Spleen (tissue), 11 donors: ENCODE measurements around the gene PTPRM. TPM values are rescaled to one million over a fixed set of nuclear protein-coding genes. Genes with fewer than 3 reads are reported as not detected.

Source experiments
- DNase-seq: peaks from one replicate; pipeline ENCODE4 v3.0.0-alpha.2; 2020
- H3K27ac ChIP-seq, 8 donors: fragments of 200-600 bp; sonication (generic) in 7 of 8; 1 replicate in 4 of 8; 2 replicates in 4 of 8; pipeline versions ENCODE4 v1.5.0 to v1.8.0; 2016 to 2021; ENCODE audit warnings: inconsistent platforms in 4 of 8, mild to moderate bottlenecking in 4 of 8, moderate library complexity in 1 of 8
- H3K27me3 ChIP-seq, 7 donors: fragments of 200-600 bp; sonication (generic) in 6 of 7; replicated peaks in 1 of 7; 1 replicate in 4 of 7; 2 replicates in 3 of 7; pipeline versions ENCODE4 v1.5.0 to v1.8.0; 2016 to 2021; ENCODE audit warnings: inconsistent platforms in 3 of 7, mild to moderate bottlenecking in 1 of 7
- H3K36me3 ChIP-seq, 6 donors: fragments of 200-600 bp; sonication (generic) in 5 of 6; 1 replicate in 4 of 6; 2 replicates in 2 of 6; pipeline versions ENCODE4 v1.5.0 to v1.8.0; 2016 to 2021; ENCODE audit warnings: inconsistent platforms in 2 of 6
- H3K4me1 ChIP-seq, 6 donors: fragments of 200-600 bp; sonication (generic) in 5 of 6; 1 replicate in 3 of 6; 2 replicates in 3 of 6; pipeline versions ENCODE4 v1.5.0 to v1.8.0; 2016 to 2021; ENCODE audit warnings: inconsistent platforms in 3 of 6
- H3K4me3 ChIP-seq, 8 donors: fragments of 200-600 bp; sonication (generic) in 7 of 8; 1 replicate in 4 of 8; 2 replicates in 4 of 8; pipeline versions ENCODE4 v1.5.0 to v1.8.0; 2016 to 2021; ENCODE audit warnings: inconsistent platforms in 4 of 8, mild to moderate bottlenecking in 4 of 8, moderate library complexity in 2 of 8
- H3K9me3 ChIP-seq, 8 donors: fragments of 200-600 bp; sonication (generic) in 7 of 8; 1 replicate in 4 of 8; 2 replicates in 4 of 8; pipeline versions ENCODE4 v1.5.0 to v1.8.0; 2016 to 2021; ENCODE audit warnings: inconsistent platforms in 4 of 8
- POLR2A ChIP-seq, 3 donors: fragments of 450-650 bp; IDR thresholded peaks; one replicate each; pipeline ENCODE4 v1.5.1; 2017; ENCODE audit warnings: antibody characterized with exemption in 3 of 3, mild to moderate bottlenecking in 1 of 3
- POLR2AphosphoS5 ChIP-seq, 3 donors: sonication (generic); formaldehyde crosslinking; IDR thresholded peaks; one replicate each; pipeline ENCODE4 v1.5.1; 2017; ENCODE audit warnings: antibody characterized with exemption in 3 of 3
- WGBS, 5 donors: extraction: QIAGEN DNeasy Blood & Tissue Kit in 3 of 5; methylation state at CpG; one replicate each; pipeline versions ENCODE4 v1.1.5 to v1.1.7; 2013 to 2018; 5-methylcytosine and 5-hydroxymethylcytosine counted together
- intact Hi-C: fragments of 100-400 bp; cut with DNase I; formaldehyde crosslinking; loops from one replicate; pipeline ENCODE4 v1.15.0; 2023; ENCODE audit warnings: low total_unique reads
- polyA plus RNA-seq, 3 donors: library from polyadenylated mRNA; stranded (reverse); fragments of 200-250 nt; gene quantifications; one replicate each; pipeline ENCODE4 v1.2.1, GENCODE V29; 2013
- total RNA-seq, 7 donors: library from RNA; depleted of rRNA in 3 of 7; stranded (reverse); fragments of >200 nt in 3 of 7; fragmentation: NEBNext Ultra II Directional in 4 of 7; extraction: Animal tissue kit (Norgen Biotek cat#: 25700) in 4 of 7; gene quantifications; one replicate each; pipeline versions ENCODE4 v1.1.0 to v1.2.1, GENCODE V29; 2016 to 2021
- TF ChIP-seq, protein P1 (sequence below), 11 experiments: fragments of 200-600 bp in 7 of 11; fragments of 450-650 bp in 4 of 11; sonication (generic) in 4 of 11; IDR thresholded peaks in 8 of 11; conservative IDR thresholded peaks in 3 of 11; 1 replicate in 7 of 11; 2 replicates in 4 of 11; pipeline versions ENCODE4 v1.4.0 to v1.8.0; 2016 to 2021; ENCODE audit warnings: antibody characterized with exemption in 11 of 11, inconsistent platforms in 4 of 11, mild to moderate bottlenecking in 1 of 11
- donor health status: healthy with polysubstance abuse.
- donor health status: DM: no; HTN: no; CAD: no; lungs with moderate emphysema.
- donor health status: DM: no; HTN: no; CAD: no.
- donor health status: Bipolar disorder and iron deficiency.
- donor health status: healthy.
- donor health status: DM: no; HTN: no; CAD: no.
- donor health status: DM: yes; HTN: yes; CAD: no.

PTPRM gene
- total and polyA plus RNA-seq, 10 donors = 23.5 to 97.8 (median 62.8) TPM

DNA sequence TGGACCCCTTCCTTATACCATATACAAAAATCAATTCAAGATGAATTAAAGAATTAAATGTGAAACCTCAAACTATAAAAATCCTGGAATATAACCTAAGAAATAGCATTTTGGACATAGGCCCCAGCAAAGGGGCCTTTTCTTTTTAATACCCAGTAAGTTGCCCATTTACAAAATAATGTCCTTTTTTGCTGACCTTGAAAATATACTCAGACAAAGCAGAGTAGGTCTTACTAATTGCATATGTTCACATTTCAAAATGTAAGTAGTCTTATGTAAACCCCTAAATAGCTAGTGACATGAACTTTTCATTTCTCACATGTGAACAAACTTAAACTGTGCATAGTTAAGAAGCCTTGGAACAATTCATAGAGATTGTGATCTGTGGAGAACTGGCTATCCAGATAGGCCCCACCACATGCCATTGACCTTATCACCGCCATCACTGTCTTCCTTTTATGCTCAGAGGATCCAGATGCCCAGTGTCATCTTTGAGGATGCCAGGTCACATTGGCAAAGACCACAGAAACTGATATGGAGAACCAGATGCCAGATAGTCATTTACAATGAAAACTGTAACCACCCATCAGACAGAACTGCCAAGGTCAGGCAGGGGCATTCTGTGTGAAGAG, 759.8 kb downstream of the PTPRM start:
- H3K4me3 ChIP-seq = no peak overlapping the region
- 64 to 90% (median 69%) methylated on average over 1 of the region's 1 CpG for WGBS, 5 donors
- DNase-seq = no peak
- intact Hi-C loops = no loop called here
- no peaks in the 10 kb centered on the region for H3K27me3 ChIP-seq
- H3K9me3 ChIP-seq = no peaks in the 10 kb centered on the region
- H3K36me3 ChIP-seq = no peaks in the 10 kb centered on the region
- H3K27ac ChIP-seq = no peak overlapping the region
- TF ChIP-seq POLR2AphosphoS5 (IDR thresholded peaks at IDR 0.05) (no peak), POLR2A (IDR thresholded peaks at IDR 0.05) (no peak)
- TF ChIP-seq, protein P1, sequence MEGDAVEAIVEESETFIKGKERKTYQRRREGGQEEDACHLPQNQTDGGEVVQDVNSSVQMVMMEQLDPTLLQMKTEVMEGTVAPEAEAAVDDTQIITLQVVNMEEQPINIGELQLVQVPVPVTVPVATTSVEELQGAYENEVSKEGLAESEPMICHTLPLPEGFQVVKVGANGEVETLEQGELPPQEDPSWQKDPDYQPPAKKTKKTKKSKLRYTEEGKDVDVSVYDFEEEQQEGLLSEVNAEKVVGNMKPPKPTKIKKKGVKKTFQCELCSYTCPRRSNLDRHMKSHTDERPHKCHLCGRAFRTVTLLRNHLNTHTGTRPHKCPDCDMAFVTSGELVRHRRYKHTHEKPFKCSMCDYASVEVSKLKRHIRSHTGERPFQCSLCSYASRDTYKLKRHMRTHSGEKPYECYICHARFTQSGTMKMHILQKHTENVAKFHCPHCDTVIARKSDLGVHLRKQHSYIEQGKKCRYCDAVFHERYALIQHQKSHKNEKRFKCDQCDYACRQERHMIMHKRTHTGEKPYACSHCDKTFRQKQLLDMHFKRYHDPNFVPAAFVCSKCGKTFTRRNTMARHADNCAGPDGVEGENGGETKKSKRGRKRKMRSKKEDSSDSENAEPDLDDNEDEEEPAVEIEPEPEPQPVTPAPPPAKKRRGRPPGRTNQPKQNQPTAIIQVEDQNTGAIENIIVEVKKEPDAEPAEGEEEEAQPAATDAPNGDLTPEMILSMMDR (IDR thresholded peaks at IDR 0.05 in 8 of 11, conservative IDR thresholded peaks at IDR 0.05 in 3 of 11) = no peak
- peaks cover 0 to 6% (median 0%) of the 10 kb centered on the region in 6 donors for H3K4me1 ChIP-seq

DNA sequence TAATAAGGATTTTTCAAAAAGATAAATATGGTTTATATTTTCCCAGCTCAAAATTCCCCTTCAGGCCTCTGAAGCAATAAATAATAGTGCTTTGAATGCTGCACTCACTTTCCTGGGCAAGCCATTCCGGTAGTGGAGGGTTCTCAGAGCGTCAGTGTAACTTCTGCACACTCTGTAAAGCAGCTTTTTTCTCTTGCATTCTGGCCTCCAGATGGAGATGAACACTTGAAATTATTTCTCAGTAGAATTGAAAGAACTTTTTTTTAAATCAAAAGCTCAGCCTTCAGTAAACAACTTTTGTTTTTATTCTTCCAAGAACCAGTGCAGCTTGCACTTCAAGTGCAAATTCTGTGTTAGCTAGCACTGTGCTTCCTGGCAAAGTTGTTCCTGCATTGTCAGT, 761.0 kb downstream of the PTPRM start:
- H3K9me3 ChIP-seq = no peaks in the 10 kb centered on the region
- intact Hi-C loops = no loop called here
- no peaks in the 10 kb centered on the region for H3K36me3 ChIP-seq
- WGBS, 5 donors = 34 to 45% (median 42%) methylated on average over 2 of the region's 2 CpGs
- DNase-seq = no peak
- H3K27ac ChIP-seq = no peak overlapping the region
- no peaks in the 10 kb centered on the region for H3K27me3 ChIP-seq
- H3K4me1 ChIP-seq = peaks cover 0 to 6% (median 0%) of the 10 kb centered on the region in 6 donors
- H3K4me3 ChIP-seq = no peak overlapping the region
- no peak for TF ChIP-seq POLR2AphosphoS5 (IDR thresholded peaks at IDR 0.05)

DNA sequence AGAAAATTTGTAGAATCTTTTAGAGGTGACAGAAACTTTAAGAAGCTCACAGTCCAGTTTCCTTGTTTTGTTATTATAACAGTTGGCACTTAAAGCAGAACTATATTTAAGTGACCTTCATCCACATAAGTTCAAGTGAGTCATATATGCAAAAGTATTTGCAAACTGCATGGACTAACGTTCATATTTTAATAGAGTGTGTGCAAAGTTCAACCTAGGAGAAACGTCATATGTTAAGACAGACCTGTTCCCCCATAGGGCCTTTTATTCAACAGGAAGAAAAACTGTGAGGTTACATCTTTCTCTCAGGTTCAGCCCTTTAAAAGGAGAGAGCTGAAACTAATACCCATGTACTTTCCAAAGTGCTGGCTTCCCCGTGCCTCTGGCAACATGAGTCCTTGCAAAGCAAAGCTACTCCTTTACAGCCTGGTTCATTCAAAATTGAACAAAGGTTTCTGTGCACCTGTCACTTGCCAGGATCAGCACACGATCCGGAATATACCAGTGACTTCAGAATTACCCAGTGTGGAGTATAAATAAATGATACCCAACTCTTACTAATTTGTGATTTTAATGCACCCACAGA, 762.2 kb downstream of the PTPRM start:
- no peak for DNase-seq
- Histone ChIP-seq H3K27me3 (no peaks in the 10 kb centered on the region), H3K4me3 (no peak overlapping the region), H3K4me1 (peaks cover 0 to 6% (median 0%) of the 10 kb centered on the region in 6 donors), H3K36me3 (no peaks in the 10 kb centered on the region), H3K9me3 (no peaks in the 10 kb centered on the region), H3K27ac (no peak overlapping the region)
- TF ChIP-seq, protein P1 (IDR thresholded peaks at IDR 0.05 in 8 of 11, conservative IDR thresholded peaks at IDR 0.05 in 3 of 11) = no peak
- TF ChIP-seq POLR2AphosphoS5 (IDR thresholded peaks at IDR 0.05) (no peak), POLR2A (IDR thresholded peaks at IDR 0.05) (no peak)
- WGBS, 5 donors = 62 to 74% (median 67%) methylated on average over 5 of the region's 5 CpGs
- intact Hi-C loops = no loop called here

DNA sequence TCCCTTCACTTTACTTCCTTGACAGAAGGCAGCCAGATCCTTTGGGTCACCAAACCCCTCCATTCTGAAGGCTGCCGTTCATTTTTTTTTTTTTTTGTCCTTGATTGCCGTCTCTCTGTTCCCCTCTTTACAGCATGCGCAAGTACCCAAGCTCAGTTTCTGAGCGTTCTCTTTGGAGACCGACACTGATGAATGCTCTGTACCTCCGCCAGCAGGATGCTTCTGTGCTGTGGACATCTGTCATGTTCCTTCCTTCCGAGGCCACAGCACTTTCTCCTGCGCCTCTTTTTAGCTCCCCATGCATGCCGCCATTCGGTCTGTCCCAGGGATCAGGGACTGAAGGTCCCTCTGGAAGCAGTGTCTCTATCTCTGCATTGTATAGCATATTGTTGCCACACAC, 763.5 kb downstream of the PTPRM start:
- H3K4me3 ChIP-seq = no peak overlapping the region
- H3K4me1 ChIP-seq = peaks cover 0 to 6% (median 0%) of the 10 kb centered on the region in 6 donors
- no peak for DNase-seq
- TF ChIP-seq POLR2AphosphoS5 (IDR thresholded peaks at IDR 0.05) = no peak
- no peaks in the 10 kb centered on the region for H3K36me3 ChIP-seq
- WGBS, 5 donors = 93 to 98% (median 94%) methylated on average over 10 of the region's 10 CpGs
- H3K27me3 ChIP-seq = no peaks in the 10 kb centered on the region
- no peaks in the 10 kb centered on the region for H3K9me3 ChIP-seq
- no peak overlapping the region for H3K27ac ChIP-seq
- intact Hi-C loops = no loop called here

DNA sequence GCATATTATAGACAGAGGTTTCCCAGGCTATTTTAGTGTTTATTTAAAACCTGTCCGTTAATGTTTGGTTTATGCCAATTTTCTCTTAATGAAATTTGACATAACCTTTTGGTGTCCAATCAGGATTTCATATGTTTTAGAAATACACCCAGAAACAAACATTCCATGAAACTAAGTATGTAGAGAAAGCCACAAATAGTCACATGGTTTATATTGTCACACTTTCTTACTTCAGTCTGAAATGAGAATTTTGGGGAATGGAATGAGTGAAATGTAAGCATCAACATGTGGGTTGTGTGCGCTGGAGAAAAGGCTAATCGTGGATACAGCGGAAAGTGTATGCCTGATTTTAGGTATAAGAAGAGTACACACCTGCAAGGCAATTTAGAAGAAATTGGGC, 765.2 kb downstream of the PTPRM start:
- Histone ChIP-seq H3K36me3 (no peaks in the 10 kb centered on the region), H3K27ac (no peak overlapping the region), H3K4me3 (no peak overlapping the region), H3K9me3 (no peaks in the 10 kb centered on the region), H3K27me3 (no peaks in the 10 kb centered on the region), H3K4me1 (peaks cover 0 to 6% (median 0%) of the 10 kb centered on the region in 6 donors)
- TF ChIP-seq, protein P1 (IDR thresholded peaks at IDR 0.05 in 8 of 11, conservative IDR thresholded peaks at IDR 0.05 in 3 of 11) = no peak
- TF ChIP-seq POLR2A (IDR thresholded peaks at IDR 0.05) = no peak
- TF ChIP-seq POLR2AphosphoS5 (IDR thresholded peaks at IDR 0.05) = no peak
- no peak for DNase-seq
- intact Hi-C loops = no loop called here
- 83 to 97% (median 95%) methylated on average over 4 of the region's 4 CpGs for WGBS, 5 donors
